Cerebellar cortex (tissue), 1 donor: Measurements from ENCODE around the gene SDF4.
A peak's percentile ranks its signal among the peaks of the same experiment; 100 is the strongest.

ENCODE experiments used
- DNase-seq: peaks from one replicate; pipeline ENCODE4 v3.0.0-alpha.2; 2015; ENCODE audit warnings: low spot score

Gene SDF4

GRCh38 chr1:1231400-1232207 lies at the start of gene SDF4:
TSS of gene SDF4 (minus strand) at chr1:1232001. CDS start at chr1:1228772, 3,229 bp downstream.
- DNase-seq: peak; percentile 93

GRCh38 chr1:1280782-1281481 lies 49.1 kb upstream of the SDF4 start:
- DNase-seq: no peak

- DNase-seq: no peak
These were observed 47.2 kb upstream of the SDF4 start for GRCh38 chr1:1279028-1279427.

GRCh38 chr1:1278620-1279019 lies 46.8 kb upstream of the SDF4 start:
- DNase-seq: no peak

- DNase-seq: no peak
These were observed 44.0 kb upstream of the SDF4 start for GRCh38 chr1:1275836-1276235.

GRCh38 chr1:1274931-1275431 lies 43.2 kb upstream of the SDF4 start:
- DNase-seq: no peak

GRCh38 chr1:1274299-1274930 lies 42.6 kb upstream of the SDF4 start:
- DNase-seq: peak; percentile 8

- DNase-seq: peak; percentile 88
These were observed 41.9 kb upstream of the SDF4 start, which contains the start of gene UBE2J2 for GRCh38 chr1:1273512-1274298. TSS of gene UBE2J2 (minus strand) at chr1:1273854. CDS start at chr1:1267992, 5,862 bp downstream.

- no peak for DNase-seq
These were observed 41.4 kb upstream of the SDF4 start for GRCh38 chr1:1273209-1273511.

- DNase-seq: no peak
These were observed 40.8 kb upstream of the SDF4 start for GRCh38 chr1:1272341-1273208.

- no peak for DNase-seq
These were observed 39.0 kb upstream of the SDF4 start for GRCh38 chr1:1270813-1271212.

GRCh38 chr1:1268284-1268682 lies 36.5 kb upstream of the SDF4 start:
- no peak for DNase-seq

GRCh38 chr1:1267488-1268283 lies 35.9 kb upstream of the SDF4 start:
- DNase-seq: no peak

GRCh38 chr1:1264868-1265272 lies 33.1 kb upstream of the SDF4 start:
- no peak for DNase-seq

GRCh38 chr1:1264026-1264425 lies 32.2 kb upstream of the SDF4 start:
- DNase-seq: no peak

GRCh38 chr1:1262758-1263157 lies 31.0 kb upstream of the SDF4 start:
- DNase-seq: no peak

- no peak for DNase-seq
These were observed 30.3 kb upstream of the SDF4 start for GRCh38 chr1:1262071-1262470.

- no peak for DNase-seq
These were observed 29.2 kb upstream of the SDF4 start for GRCh38 chr1:1260843-1261560.

GRCh38 chr1:1259951-1260600 lies 28.3 kb upstream of the SDF4 start:
- DNase-seq: no peak
